NCI-H526 treated with DMSO at 0.1 percent for 48 hours (cell line): Measurements from ENCODE around the gene SF3A2.

Source experiments
- DNase-seq: peaks from one replicate; lab custom pipeline; 2025; lab: John Stamatoyannopoulos, UW

Gene SF3A2

GRCh38 chr19:2291185-2291751 is 54.6 kb downstream of the SF3A2 start:
- DNase-seq, result no peak

GRCh38 chr19:2294687-2295335 is 58.2 kb downstream of the SF3A2 start:
- DNase-seq, result no peak

GRCh38 chr19:2296141-2296540 is 59.5 kb downstream of the SF3A2 start:
- DNase-seq, result no peak
